Hepatic stellate cell (primary cell): ENCODE data around the gene KRT7.
A peak's percentile ranks its signal among the peaks of the same experiment; 100 is the strongest.

Source experiments
- DNase-seq: peaks from one replicate; pipeline ENCODE4 v3.0.0; 2011; ENCODE audit warnings: low spot score

The KRT7 gene

GRCh38 chr12:52232674-52233461 is at the start of gene KRT7:
KRT7 (plus strand) TSS chr12:52233243; CDS start chr12:52233297, 54 bp downstream.
- DNase-seq = no peak

GRCh38 chr12:52183544-52183910 is 49.5 kb upstream of the KRT7 start:
- DNase-seq = no peak

GRCh38 chr12:52183971-52184370 is 49.1 kb upstream of the KRT7 start:
- no peak for DNase-seq

GRCh38 chr12:52184813-52185212 is 48.2 kb upstream of the KRT7 start:
- no peak for DNase-seq

DNA sequence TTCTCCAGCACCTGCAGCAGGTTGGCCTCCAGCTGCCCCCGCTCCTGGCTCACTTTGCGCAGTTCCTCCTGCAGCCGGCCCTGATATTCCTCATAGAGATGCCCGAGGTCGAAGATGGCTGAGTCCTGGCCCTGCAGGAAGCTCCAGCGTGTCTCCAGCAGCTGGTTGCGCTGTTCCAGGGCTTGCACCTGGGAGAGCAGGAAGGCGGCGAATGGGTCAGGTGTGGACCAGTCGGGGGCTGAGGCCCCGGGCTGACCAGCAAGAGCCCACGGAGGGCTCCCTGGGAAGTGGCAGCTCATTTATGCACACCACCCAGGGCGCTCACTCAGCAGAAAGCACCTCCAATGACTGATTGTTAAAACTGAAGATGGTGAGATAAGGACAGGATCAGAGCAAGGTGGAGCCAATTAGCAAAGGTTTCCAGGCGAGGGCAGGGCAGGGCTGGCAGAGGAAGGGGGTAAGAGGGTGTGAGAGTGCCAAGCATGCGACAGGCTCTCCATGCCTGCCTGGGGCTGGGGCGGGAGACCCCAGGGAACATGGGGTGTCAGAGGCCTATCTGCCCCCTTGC is 47.6 kb upstream of the KRT7 start:
- DNase-seq = no peak

DNA sequence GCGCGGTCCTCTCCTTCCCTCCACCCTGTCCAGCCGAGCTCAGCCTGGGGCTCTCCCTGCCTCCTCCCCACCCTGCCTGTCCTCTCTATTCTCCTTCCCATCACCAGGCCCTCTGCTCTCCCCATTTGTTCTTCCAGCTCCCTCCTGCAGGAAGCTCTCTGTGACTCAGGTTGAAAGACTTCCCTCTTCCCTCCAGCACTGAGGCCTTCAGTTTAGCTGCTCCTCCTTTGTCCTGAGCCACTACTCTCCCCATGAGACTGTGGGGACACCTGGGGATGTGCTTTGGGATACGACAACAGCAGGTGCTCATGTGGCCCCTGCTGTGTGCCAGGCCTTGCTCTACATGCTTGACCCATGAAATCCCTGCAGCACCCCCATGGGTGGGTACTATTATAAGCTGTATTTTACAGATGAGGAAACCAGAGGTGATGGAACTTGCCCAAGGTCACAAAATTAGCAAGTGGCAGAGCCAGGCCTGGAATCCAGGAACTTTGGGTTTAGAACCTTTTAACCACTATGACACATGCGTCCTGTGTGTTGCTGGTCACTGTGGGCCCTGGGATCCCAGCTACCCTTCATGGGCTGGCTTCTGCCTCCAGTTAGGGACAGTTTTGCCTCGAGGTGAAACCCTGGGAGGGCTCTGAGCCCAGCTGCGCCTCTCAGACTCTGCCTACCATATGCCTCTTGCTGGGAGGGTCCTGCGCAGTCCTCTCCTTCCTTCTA is 46.8 kb upstream of the KRT7 start:
- peak; percentile 88 for DNase-seq

DNA sequence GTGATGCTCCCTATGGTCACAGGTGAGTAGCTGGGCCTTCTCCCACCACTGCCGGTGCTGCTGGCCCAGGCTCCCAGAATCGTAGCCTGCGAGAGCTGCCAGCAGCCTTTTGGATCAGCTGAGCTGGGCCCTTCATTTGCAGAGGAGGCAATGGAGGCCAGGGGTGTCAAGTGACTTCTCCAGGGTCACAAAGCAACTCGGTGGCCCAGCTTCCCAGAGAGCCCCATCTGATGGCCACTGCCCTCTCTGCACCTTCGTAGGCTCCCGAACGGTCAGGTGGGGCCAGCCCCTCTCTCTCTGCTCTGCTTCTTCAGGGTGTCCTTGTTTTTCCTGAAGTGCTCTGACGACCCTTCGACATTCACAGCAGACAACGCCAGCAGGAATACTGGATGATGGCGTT is 45.8 kb upstream of the KRT7 start:
- DNase-seq = no peak

- no peak for DNase-seq
Observed at GRCh38 chr12:52187640-52188039, 45.4 kb upstream of the KRT7 start.

GRCh38 chr12:52188658-52189057 is 44.4 kb upstream of the KRT7 start:
- no peak for DNase-seq

DNA sequence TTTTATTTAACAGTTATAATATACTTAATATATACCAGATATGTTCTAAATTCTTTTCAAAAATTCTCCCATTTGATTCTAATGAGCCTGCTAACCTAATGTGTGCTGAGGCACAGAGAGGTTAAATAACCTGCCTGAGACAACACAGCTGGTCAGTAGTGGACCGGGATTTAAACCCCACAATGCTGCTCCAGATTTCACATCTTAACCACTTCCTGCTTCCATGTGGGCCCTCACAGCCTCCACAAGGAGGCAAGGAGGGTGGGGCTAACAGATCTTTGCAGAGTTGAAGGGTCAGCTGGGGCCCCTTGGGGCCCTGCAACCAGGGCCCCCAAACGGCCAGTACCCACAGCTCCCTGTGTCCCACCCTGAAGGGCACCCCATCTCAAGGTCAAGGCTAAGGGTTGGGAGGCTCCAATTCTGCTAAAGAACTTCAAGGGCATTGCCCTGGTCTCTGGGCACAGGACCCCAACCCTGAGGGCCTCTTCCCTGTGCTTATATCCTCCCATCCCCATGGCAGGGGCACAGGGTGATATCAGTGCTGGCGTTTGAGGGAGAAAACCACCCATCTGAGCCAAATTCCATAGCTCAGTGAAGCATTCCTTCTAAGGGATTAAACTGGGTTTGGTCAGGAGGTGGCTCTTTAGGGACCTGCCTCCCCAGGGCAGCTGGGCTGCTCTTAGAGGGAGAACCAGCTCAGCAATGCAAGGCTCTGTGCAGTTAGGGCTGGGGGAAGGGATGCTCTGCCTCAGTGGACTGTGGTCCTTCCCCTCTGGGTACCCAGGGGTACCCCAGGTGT is 43.5 kb upstream of the KRT7 start:
- DNase-seq = peak; percentile 87

DNA sequence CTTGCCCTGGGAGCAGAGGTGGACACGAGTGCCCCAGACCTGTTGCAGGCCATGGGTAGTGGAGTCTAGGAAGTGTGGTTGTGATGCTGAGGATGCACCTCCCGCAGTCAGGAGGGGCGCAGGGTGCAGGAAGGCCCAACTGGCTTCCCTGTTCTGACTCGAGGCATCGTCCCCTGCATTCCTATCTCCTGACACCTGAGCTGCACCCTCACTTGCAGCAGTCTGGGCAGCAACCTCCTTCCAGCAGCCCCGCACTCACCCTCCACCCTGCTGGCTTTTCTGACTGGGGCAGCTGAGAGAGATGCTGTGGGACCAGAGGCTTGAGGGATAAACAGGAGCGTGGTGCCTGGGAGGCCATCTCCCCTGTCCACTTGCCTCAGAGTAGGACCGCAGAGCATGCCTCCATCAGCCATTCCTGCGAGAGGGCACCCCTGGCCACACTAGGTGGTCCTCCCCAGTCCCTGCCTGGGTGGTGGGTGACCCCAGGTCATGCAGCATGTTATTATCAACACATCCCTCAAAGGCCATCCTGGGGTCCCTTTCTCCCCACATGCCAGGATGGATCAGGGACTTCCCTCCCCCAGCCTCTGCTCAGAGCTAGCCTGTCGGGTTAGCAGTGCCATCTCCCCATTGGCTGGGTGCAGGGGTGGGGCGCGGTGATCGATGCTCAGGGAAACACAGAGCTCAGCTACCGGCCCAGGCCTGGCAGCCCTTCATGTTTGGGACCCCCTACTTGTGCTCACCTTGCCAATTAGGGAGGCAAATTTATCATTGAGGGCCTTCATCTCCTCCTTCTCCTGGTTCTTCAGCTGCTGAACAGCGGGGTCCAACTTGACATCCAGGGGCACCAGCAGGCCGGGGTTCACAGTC is 41.9 kb upstream of the KRT7 start:
- no peak for DNase-seq

DNA sequence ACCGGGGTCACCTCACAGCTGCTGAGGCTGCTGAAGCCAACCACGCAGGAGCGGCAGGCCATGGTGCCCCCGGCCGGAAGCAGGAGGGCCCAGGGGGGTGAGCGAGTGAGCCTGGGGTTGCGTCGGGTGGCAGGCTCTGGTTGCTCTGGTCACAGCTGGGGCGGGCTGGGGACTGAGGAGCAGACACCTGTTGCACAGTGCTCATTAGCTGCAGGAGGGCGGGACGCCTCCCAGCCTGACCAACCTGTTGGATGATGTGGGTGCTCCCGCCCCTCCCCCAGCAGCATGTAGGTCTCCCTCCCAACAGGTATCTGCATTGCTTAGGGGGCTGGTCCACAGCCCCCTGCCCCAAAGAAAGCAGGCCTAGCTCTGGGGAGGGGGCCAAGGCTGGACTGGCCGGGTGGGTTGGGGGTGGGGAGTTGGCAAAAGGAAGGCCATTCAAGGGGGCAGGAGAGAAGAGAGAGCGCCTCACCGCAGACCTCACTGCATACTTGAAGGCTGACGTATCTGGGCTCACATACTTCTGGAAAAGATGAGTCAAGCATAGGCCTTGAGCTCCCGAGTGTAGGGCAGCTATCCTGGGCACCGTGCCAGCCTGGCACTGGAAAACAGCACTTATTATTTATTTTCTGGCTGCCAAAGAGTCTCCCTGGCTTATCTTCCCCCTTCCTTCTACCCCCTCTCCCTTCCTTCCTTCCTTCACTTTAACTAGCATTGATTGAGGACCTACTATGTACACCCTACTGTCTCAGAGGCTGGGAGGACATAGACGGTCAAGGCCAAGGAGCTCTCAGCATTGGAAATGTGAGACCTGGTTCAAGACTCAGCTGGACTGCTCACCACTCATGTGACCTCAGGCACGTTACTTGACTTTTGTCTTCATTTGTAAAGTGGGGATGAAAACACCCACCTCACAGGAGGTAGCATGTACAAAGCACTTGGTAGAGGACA is 40.9 kb upstream of the KRT7 start, which contains the start of gene KRT80:
KRT80 (minus strand) TSS at position 174 of the 951 bp plus-strand sequence; CDS start at position 62, 112 bp downstream.
- peak; percentile 99 for DNase-seq

- no peak for DNase-seq
Observed at GRCh38 chr12:52193532-52193931, 39.5 kb upstream of the KRT7 start.

GRCh38 chr12:52193991-52194390 is 39.1 kb upstream of the KRT7 start:
- DNase-seq = no peak

GRCh38 chr12:52195065-52195730 is 37.8 kb upstream of the KRT7 start:
- DNase-seq = peak; percentile 61

DNA sequence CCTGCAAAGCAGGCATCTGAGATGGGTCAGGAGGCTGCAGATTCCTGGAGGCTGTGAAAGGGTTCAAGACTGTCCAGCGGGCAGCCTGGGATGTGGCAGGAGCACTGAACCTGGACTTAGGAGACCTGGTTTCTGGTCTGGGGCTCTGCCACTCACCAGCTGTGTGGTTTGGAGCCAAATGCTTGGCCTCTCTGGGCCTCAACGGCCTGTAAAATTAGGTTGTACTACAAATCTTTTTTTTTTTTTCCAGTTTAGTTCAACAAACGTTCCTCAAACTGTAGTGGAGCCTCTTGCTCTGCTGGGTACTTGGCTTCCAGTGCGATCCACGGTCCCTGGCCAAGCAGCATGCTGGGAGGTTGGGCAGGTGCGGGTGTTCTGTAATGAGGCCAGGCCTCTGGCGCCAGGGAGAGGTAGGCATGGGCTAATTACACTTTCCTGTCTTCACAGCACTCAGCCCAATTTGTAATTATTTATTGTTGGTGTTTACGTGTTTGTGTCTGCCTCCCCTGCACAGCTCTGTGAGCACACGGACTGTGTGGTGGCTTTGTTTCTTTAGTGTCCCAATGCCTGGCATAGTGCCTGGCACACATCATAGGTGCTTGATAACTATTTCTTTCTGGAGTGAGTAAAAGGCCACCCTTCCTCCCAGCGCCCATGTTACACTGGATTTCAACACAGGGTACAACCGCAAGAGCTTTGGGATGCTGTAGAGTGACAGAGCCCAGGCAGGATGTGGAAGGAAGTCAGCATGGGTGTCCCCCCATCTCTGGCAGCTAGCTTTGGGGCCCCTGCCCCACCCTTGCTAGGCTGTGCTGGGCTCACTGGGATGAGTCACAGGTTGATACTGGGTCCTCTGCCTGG is 35.4 kb upstream of the KRT7 start:
- no peak for DNase-seq

DNA sequence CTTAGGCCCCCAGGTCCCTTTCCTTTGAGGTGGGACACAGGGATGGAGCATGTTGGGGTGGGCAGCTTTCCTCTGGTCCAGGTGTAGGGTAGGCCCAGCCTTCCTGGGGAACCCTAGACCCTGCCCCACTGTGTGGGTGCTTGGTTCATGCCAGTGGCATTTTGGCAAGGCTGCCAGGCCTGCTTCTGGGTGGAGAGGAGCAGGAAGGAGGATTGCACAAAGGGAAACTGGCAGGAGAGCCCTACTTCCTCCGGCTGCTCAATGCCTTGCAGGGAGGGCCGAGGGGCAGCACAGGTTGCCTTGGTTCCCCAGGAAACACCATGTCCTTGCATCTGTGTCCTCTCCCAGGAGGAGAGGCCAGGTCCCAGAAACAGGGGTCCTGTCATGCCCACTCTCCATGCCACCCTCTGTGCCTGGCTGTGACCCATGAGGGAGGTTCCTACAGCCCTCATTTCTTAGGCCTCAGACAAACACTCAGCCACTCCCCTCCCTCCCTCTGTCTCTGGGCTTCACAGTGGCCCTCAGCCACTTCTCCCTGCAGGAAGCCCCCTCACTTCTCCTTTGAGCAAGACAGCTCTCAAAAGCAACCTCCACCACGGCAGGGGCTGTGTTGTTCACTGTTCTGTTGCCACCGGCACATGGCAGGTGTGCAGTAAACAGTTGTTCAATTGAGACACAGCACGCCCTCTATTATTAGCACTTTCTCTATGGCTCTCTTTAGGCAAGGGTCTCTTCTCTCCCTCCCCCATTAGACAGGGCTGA is 34.4 kb upstream of the KRT7 start:
- no peak for DNase-seq
